Right lobe of liver (tissue), 6 donors: ENCODE results near the gene SMS. TPM values are rescaled to one million over a fixed set of nuclear protein-coding genes. Genes with fewer than 3 reads are reported as not detected.

Experiments used
- ATAC-seq, 4 donors: fragments of 200-7000 bp; cut with Tn5 transposase; one replicate each; pipeline ENCODE4 v1.9.1; 2020; ENCODE audit warnings: mild to moderate bottlenecking in 4 of 4, moderate library complexity in 4 of 4
- DNase-seq, 3 donors: peaks; one replicate each; pipeline ENCODE4 v3.0.0-alpha.2; 2020
- H3K27ac ChIP-seq, 3 donors: fragments of 200-600 bp; one replicate each; pipeline ENCODE4 v1.8.0; 2022
- H3K27me3 ChIP-seq, 2 donors: fragments of 200-600 bp; one replicate each; pipeline ENCODE4 v1.8.0; 2022
- H3K36me3 ChIP-seq, 4 donors: fragments of 200-600 bp; sonication (generic) in 1 of 4; one replicate each; pipeline versions ENCODE4 v1.5.1 to v1.8.0; 2017 to 2022; ENCODE audit warnings: control low read depth in 1 of 4
- H3K4me1 ChIP-seq, 4 donors: fragments of 200-600 bp; sonication (generic) in 1 of 4; one replicate each; pipeline versions ENCODE4 v1.5.1 to v1.8.0; 2017 to 2022; ENCODE audit warnings: control low read depth in 1 of 4
- H3K4me3 ChIP-seq, 3 donors: fragments of 200-600 bp; one replicate each; pipeline ENCODE4 v1.8.0; 2022
- H3K9me3 ChIP-seq, 4 donors: fragments of 200-600 bp; sonication (generic) in 1 of 4; one replicate each; pipeline versions ENCODE4 v1.5.1 to v1.8.0; 2017 to 2022; ENCODE audit warnings: control low read depth in 1 of 4
- CTCF ChIP-seq, 4 donors: fragments of 200-600 bp in 3 of 4; fragments of 450-650 bp in 1 of 4; IDR thresholded peaks; one replicate each; pipeline versions ENCODE4 v1.5.1 to v1.8.0; 2016 to 2022; ENCODE audit warnings: antibody characterized with exemption in 4 of 4, mild to moderate bottlenecking in 2 of 4
- POLR2A ChIP-seq: fragments of 450-650 bp; IDR thresholded peaks from one replicate; pipeline ENCODE4 v1.6.1; 2017; ENCODE audit warnings: antibody characterized with exemption, mild to moderate bottlenecking
- WGBS: methylation state at CpG from one replicate; pipeline ENCODE4 v1.1.6; 2018; ENCODE audit warnings: low coverage, low lambda C conversion rate; ENCODE audit not compliant: insufficient coverage; ENCODE audit errors: missing lambda C conversion rate; 5-methylcytosine and 5-hydroxymethylcytosine counted together
- intact Hi-C, 2 donors: fragments of 100-400 bp; cut with DNase I; formaldehyde crosslinking; loops; one replicate each; pipeline versions ENCODE4 v1.11.2 to v1.14.1; 2022
- total RNA-seq, 6 experiments: library from RNA; depleted of rRNA in 2 of 6; stranded (reverse); fragments of >200 nt in 2 of 6; fragmentation: NEBNext Ultra II Directional in 3 of 6; extraction: Animal tissue kit (Norgen Biotek cat#: 25700) in 3 of 6; gene quantifications; one replicate each; pipeline versions ENCODE4 v1.1.0 to v1.2.4, GENCODE V29; 2016 to 2023
- donor health status: DM: no; HTN: yes; CAD: no.
- donor health status: DM: no; HTN: no; CAD: no.
- donor health status: DM: no; HTN: no; CAD: no.
- donor health status: DM: no; HTN: yes; CAD: no.
- donor health status: DM: no; HTN: yes; CAD: no.

Gene SMS
- total RNA-seq, 6 experiments from 2014 or later, result 14.6 to 27.1 (median 21.9) TPM

- intact Hi-C loops, result no loop called here
- no peaks in the 10 kb centered on the region for H3K4me1 ChIP-seq
- H3K27ac ChIP-seq, result no peak overlapping the region
- TF ChIP-seq POLR2A, result no peak
- TF ChIP-seq CTCF (IDR thresholded peaks at IDR 0.05), result no peak
- DNase-seq, result no peak
- no peaks in the 10 kb centered on the region for H3K36me3 ChIP-seq
- no peaks in the 10 kb centered on the region for H3K9me3 ChIP-seq
- H3K27me3 ChIP-seq, result no peaks in the 10 kb centered on the region
- no peak overlapping the region for H3K4me3 ChIP-seq
- no peak for ATAC-seq
- 61% methylated on average over 8 of the region's 8 CpGs for WGBS
Observed at GRCh38 chrX:21990832-21991231, 50.3 kb downstream of the SMS start.

GRCh38 chrX:21991504-21991903 lies 51.0 kb downstream of the SMS start:
- H3K4me3 ChIP-seq, result no peak overlapping the region
- intact Hi-C loops, result no loop called here
- WGBS, result 61% methylated on average over 3 of the region's 3 CpGs
- H3K27ac ChIP-seq, result no peak overlapping the region
- TF ChIP-seq POLR2A (no peak), CTCF (IDR thresholded peaks at IDR 0.05) (no peak)
- DNase-seq, result no peak
- no peaks in the 10 kb centered on the region for H3K27me3 ChIP-seq
- ATAC-seq, result no peak
- H3K36me3 ChIP-seq, result no peaks in the 10 kb centered on the region
- H3K4me1 ChIP-seq, result no peaks in the 10 kb centered on the region
- no peaks in the 10 kb centered on the region for H3K9me3 ChIP-seq

- Histone ChIP-seq H3K36me3 (no peaks in the 10 kb centered on the region), H3K9me3 (no peaks in the 10 kb centered on the region), H3K27ac (no peak overlapping the region), H3K4me3 (no peak overlapping the region), H3K27me3 (no peaks in the 10 kb centered on the region), H3K4me1 (no peaks in the 10 kb centered on the region)
- TF ChIP-seq POLR2A, result no peak
- TF ChIP-seq CTCF (IDR thresholded peaks at IDR 0.05), result no peak
- DNase-seq (peak in 2 of 3 donors; percentile 27 to 63), ATAC-seq (peak; percentile 50 to 76 (median 64))
- WGBS, result 43% methylated on average over 5 of the region's 8 CpGs
- intact Hi-C loops, result no loop called here
Observed at GRCh38 chrX:21993265-21993664, 52.8 kb downstream of the SMS start.

- Histone ChIP-seq H3K36me3 (no peaks in the 10 kb centered on the region), H3K27me3 (no peaks in the 10 kb centered on the region), H3K27ac (no peak overlapping the region), H3K4me1 (no peaks in the 10 kb centered on the region), H3K4me3 (no peak overlapping the region), H3K9me3 (no peaks in the 10 kb centered on the region)
- intact Hi-C loops, result no loop called here
- ATAC-seq (peak; percentile 52 to 66 (median 54)), DNase-seq (no peak)
- TF ChIP-seq POLR2A (no peak), CTCF (IDR thresholded peaks at IDR 0.05) (no peak)
- 53% methylated on average over 8 of the region's 10 CpGs for WGBS
Observed at GRCh38 chrX:21996872-21997455, 56.5 kb downstream of the SMS start.

GRCh38 chrX:21998037-21998436 lies 57.5 kb downstream of the SMS start:
- TF ChIP-seq CTCF (IDR thresholded peaks at IDR 0.05) (no peak), POLR2A (no peak)
- intact Hi-C loops, result no loop called here
- ATAC-seq, result no peak
- no peaks in the 10 kb centered on the region for H3K9me3 ChIP-seq
- WGBS, result 45% methylated on average over 4 of the region's 4 CpGs
- no peak overlapping the region for H3K4me3 ChIP-seq
- H3K4me1 ChIP-seq, result no peaks in the 10 kb centered on the region
- no peaks in the 10 kb centered on the region for H3K27me3 ChIP-seq
- H3K27ac ChIP-seq, result no peak overlapping the region
- no peak for DNase-seq
- H3K36me3 ChIP-seq, result no peaks in the 10 kb centered on the region
